HUES48 (cell line): ENCODE data around the gene ACOT8.

Source experiments
- H3K27ac ChIP-seq: one replicate; pipeline ENCODE4 v1.7.0; 2013; ENCODE audit warnings: low read depth, low read length, inconsistent platforms
- H3K27me3 ChIP-seq: 2 replicates; pipeline ENCODE4 v1.6.1; 2013; ENCODE audit warnings: mild to moderate bottlenecking, low read length; ENCODE audit not compliant: control insufficient read depth, insufficient read depth
- H3K36me3 ChIP-seq: 2 replicates; pipeline ENCODE4 v1.6.1; 2013; ENCODE audit warnings: low read length; ENCODE audit not compliant: control insufficient read depth, insufficient read depth
- H3K4me1 ChIP-seq: 2 replicates; pipeline ENCODE4 v1.6.1; 2013; ENCODE audit warnings: mild to moderate bottlenecking, low read length; ENCODE audit not compliant: control insufficient read depth, insufficient read depth
- H3K4me3 ChIP-seq: 2 replicates; pipeline ENCODE4 v1.5.1; 2013; ENCODE audit warnings: mild to moderate bottlenecking, low read depth, low read length
- H3K9ac ChIP-seq: 2 replicates; pipeline ENCODE4 v1.6.1; 2013; ENCODE audit warnings: mild to moderate bottlenecking, low read depth, low read length, moderate library complexity
- H3K9me3 ChIP-seq: 2 replicates; pipeline ENCODE4 v1.6.1; 2013; ENCODE audit warnings: low read length; ENCODE audit not compliant: control insufficient read depth, insufficient read depth

The ACOT8 gene

DNA sequence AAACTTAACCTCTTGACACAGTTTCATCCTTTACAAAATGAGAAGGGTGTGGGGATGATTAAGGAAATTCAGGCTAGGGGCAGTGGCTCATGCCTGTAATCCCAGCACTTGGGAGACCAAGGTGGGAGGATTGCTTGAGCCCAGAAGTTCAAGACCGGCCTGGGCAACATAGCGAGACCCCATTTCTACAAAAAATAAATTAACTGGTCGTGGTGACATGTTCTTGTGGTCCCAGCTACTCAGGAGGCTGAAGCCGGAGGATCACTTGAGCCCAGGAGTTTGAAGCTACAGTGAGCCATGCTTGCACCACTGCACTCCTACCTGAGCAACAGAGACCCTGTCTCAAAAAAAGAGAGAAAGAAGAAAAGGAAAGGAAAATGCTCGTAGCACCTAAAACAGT is 9.3 kb upstream of the ACOT8 start:
- H3K9me3 ChIP-seq, result no peaks in the 10 kb centered on the region
- H3K4me1 ChIP-seq, result no peaks in the 10 kb centered on the region
- H3K27ac ChIP-seq, result no peak overlapping the region
- H3K36me3 ChIP-seq, result no peaks in the 10 kb centered on the region
- H3K9ac ChIP-seq, result no peak overlapping the region
- H3K4me3 ChIP-seq, result no peak overlapping the region
- H3K27me3 ChIP-seq, result no peaks in the 10 kb centered on the region

DNA sequence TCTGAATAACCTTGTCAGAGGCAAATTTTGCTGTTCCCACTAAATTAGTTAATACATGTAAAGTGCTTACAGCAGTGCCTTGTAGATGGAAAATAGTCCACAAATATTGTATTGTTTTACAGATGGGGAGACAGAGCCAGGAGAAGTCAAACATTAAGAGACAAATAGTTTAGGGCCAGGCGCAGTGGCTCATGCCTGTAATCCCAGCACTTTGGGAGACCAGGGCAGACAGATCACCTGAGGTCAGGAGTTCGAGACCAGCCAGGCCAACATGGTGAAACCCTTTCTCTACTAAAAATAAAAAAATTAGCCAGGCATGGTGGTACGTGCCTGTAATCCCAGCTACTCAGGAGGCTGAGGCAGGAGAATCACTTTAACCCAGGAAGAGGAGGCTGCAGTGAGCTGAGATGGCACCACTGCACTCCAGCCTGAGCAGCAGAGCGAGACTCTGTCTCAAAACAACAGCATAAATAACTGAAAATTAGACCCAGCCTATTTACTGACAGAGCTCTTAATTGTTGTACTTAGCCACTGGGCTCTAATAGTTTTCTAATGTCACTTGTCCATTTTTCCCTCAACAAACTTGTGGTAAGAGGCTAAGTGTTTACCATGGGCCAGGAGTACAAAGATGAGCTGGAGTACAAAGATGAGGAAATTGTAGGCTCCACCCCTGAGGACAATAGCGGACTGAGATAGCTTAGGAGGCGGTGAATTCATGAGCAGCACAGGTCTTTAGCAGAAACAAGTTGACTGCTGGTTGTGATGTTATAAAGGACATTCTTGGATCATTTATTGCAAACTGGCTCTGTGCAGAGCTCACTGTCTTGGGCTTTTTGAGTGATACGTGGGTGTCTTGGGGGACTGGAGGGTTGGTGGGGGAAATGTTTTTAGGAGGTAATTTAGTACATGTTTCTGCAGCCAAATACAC is 6.6 kb upstream of the ACOT8 start:
- H3K4me3 ChIP-seq, result no peak overlapping the region
- peaks cover 11% of the 10 kb centered on the region; the same call in 1 of the 2 replicates for H3K4me1 ChIP-seq
- H3K27me3 ChIP-seq, result no peaks in the 10 kb centered on the region
- no peak overlapping the region for H3K9ac ChIP-seq
- no peaks in the 10 kb centered on the region for H3K9me3 ChIP-seq
- H3K36me3 ChIP-seq, result no peaks in the 10 kb centered on the region
- no peak overlapping the region for H3K27ac ChIP-seq

DNA sequence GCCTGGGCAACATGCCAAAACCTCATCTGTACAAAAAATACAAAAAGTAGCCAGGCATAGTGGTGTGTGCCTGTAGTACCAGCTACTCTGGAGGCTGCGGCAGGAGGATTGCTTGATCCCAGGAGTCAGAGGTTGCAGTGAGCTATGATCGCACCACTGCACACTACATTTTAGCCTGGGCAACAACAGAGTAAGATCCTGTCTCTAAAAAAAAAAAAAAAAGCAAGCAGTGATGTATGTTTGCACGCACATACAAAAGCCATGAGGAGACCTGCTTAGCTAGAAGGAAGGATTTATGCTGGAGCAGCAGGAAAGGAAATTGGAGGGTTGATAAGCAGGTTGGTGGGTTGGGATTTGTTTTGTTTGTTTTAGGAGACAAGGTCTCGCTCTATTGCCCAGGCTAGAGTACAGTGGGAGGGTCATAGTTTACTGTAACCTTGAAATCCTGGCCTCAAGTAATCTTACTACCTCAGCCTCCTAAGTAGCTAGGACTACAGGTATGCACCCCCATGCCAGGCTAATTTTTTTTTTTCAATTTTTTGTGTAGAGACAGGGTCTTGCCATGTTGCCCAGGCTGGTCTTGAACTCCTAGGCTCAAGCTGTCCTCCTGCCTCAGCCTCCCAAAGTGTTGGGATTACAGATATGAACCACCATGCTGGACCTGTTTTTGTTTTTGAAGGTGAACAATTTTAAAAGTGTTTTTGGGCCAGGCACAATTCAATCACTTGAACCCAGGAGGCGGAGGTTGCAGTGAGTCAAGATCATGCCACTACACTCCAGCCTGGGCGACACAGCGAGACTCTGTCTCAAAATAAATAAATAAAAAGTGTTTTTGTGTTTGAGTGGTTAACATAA is 4.3 kb upstream of the ACOT8 start:
- no peak overlapping the region for H3K27ac ChIP-seq

DNA sequence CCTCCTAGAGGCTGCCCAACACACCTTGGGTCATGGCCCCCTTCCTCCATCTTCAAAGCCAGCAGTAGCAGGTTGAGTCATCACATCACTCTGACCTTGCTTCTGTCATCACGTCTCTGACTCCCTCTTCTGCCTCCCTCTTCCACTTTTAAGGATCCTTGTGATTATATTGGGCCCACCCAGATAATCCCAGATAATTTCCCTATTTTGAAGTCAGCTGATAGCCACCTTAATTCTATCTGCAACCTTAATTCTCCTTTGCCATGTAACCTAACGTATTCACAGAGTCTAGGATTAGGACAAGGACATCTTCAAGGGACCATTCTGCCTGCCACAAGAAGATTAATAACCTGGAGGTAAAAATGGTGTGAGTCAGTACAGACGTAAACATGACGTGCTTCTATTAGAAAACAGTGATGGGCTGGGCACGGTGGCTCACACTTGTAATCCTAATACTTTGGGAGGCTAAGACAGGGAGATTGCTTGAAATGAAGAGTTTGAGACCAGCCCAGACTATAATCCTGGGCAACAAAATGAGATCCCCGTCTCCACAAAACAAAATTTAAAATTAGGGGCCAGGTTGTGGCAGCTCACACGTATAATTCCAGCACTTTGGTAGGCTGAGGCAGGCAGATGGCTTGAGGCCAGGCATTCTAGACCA is 3.5 kb upstream of the ACOT8 start:
- Histone ChIP-seq H3K27me3 (no peaks in the 10 kb centered on the region), H3K9ac (no peak overlapping the region), H3K36me3 (no peaks in the 10 kb centered on the region), H3K27ac (no peak overlapping the region), H3K4me1 (peaks cover 20% of the 10 kb centered on the region; the same call in 1 of the 2 replicates), H3K9me3 (no peaks in the 10 kb centered on the region), H3K4me3 (no peak overlapping the region)

More for the DNA sequence above, 4.3 kb upstream of the ACOT8 start:
- no peak overlapping the region for H3K4me3 ChIP-seq
- no peak overlapping the region for H3K9ac ChIP-seq
- peaks cover 20% of the 10 kb centered on the region; the same call in 1 of the 2 replicates for H3K4me1 ChIP-seq
- H3K36me3 ChIP-seq, result no peaks in the 10 kb centered on the region
- H3K9me3 ChIP-seq, result no peaks in the 10 kb centered on the region
- H3K27me3 ChIP-seq, result no peaks in the 10 kb centered on the region

DNA sequence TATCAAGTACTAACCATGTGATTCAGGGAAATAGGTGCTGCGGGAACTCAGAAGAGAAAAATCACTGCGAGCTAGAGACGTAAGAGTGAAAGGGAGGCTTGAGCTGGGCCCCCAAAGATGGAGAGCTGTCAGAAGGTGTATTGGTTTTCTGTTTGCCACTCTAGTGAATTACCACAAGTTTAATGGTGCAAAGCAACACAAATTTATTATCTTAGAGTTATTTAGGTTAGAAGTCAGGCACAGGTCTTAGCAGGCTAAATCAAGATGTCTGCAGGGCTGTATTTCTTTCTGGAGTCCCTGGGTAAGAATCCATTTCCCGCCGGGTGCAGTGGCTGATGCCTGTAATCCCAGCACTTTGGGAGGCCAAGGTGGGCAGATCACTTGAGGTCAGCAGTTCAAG is 2.7 kb upstream of the ACOT8 start:
- H3K4me1 ChIP-seq, result peaks cover 23% of the 10 kb centered on the region
- no peak overlapping the region for H3K4me3 ChIP-seq
- H3K9me3 ChIP-seq, result no peaks in the 10 kb centered on the region
- H3K9ac ChIP-seq, result no peak overlapping the region
- no peaks in the 10 kb centered on the region for H3K36me3 ChIP-seq
- H3K27ac ChIP-seq, result no peak overlapping the region
- H3K27me3 ChIP-seq, result no peaks in the 10 kb centered on the region

DNA sequence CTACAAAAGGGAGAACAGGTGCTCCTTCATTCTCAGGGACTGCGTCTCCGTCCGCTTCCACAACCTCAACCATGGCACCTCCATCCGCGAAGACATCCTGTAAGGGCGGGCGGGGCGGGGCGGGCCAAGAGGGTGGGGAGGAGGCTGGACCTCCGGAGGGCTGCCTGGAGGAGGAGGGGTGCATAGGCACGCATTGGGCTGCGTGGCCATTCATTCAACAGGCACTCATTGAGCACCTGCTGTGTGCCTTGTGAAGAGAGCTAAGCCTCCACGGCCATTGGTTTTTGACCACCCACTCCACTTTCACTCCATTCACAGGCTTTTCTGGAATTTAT is 657 bp upstream of the ACOT8 start:
- Histone ChIP-seq H3K4me3 (peak overlapping the region; percentile 89), H3K27me3 (no peaks in the 10 kb centered on the region), H3K27ac (peak overlapping the region; percentile 88), H3K9me3 (no peaks in the 10 kb centered on the region), H3K36me3 (no peaks in the 10 kb centered on the region), H3K4me1 (peaks cover 39% of the 10 kb centered on the region), H3K9ac (no peak overlapping the region; the same call in 1 of the 2 replicates)

DNA sequence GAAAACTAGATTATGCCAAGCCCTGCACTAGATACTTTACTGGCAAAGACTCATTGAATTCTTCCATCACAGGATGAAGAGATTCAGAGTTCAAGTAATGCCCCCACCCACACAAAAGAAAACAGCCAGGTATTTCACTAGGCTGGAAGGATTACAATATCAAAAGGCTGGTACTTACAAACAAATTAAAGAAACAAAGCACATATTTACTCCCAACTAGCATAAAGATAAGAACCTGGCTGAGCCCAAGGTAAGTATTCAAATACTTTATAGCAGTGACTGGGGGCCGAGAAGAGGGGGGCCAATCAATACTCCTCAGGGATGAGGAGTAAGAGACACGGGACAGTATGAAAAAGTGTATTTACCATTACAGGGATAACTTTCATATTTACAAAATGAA is 3.7 kb downstream of the ACOT8 start:
- Histone ChIP-seq H3K36me3 (peaks cover 17% of the 10 kb centered on the region), H3K9me3 (no peaks in the 10 kb centered on the region), H3K4me1 (peaks cover 25% of the 10 kb centered on the region), H3K27ac (peak overlapping the region; percentile 85), H3K27me3 (no peaks in the 10 kb centered on the region), H3K9ac (0 out of 2 replicates have a peak overlapping the region, but pooled peaks have one; percentile 8), H3K4me3 (peak overlapping the region; percentile 31)

DNA sequence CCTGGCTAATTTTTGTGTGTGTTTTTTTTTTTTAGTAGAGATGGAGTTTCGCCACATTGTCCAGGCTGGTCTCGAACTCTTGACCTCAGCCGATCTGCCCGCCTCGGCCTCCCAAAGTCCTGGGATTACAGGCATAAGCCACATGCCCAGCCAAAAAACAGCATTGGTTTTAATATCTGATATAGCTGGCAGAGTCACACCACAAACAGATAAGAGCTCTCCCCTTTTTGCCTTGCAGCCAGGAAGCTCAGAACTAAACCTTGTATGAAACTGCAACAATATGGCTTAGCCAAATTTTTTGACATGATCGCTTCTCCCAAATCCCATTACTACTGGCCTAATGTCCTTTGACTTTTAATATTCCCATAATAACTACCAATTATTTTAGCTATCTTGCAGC is 4.9 kb downstream of the ACOT8 start:
- Histone ChIP-seq H3K9ac (no peak overlapping the region), H3K4me1 (peaks cover 19% of the 10 kb centered on the region), H3K27me3 (no peaks in the 10 kb centered on the region), H3K4me3 (no peak overlapping the region), H3K27ac (no peak overlapping the region), H3K9me3 (no peaks in the 10 kb centered on the region), H3K36me3 (peaks cover 24% of the 10 kb centered on the region)

DNA sequence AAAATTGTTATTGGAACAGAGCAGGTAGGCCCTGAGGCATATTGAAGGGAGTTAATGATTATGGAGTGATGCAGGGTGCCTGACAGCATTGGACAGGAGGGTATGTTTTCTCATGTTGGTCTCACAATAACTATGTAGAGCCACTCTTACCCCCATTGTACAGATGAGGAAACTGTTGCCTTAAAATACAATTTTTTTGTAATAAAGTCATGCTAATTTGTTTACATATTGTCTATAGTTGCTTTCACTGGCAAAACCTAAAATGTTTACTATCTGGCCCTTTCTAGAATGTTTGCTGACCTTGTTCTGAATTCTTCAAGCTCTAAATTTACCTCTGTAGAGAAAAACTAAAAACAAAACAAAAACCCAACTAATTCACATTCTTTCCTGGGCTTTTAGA is 5.7 kb downstream of the ACOT8 start:
- H3K9me3 ChIP-seq, result no peaks in the 10 kb centered on the region
- H3K4me1 ChIP-seq, result peaks cover 19% of the 10 kb centered on the region
- no peaks in the 10 kb centered on the region for H3K27me3 ChIP-seq
- H3K27ac ChIP-seq, result no peak overlapping the region
- H3K36me3 ChIP-seq, result peaks cover 27% of the 10 kb centered on the region
- H3K9ac ChIP-seq, result no peak overlapping the region
- no peak overlapping the region for H3K4me3 ChIP-seq

DNA sequence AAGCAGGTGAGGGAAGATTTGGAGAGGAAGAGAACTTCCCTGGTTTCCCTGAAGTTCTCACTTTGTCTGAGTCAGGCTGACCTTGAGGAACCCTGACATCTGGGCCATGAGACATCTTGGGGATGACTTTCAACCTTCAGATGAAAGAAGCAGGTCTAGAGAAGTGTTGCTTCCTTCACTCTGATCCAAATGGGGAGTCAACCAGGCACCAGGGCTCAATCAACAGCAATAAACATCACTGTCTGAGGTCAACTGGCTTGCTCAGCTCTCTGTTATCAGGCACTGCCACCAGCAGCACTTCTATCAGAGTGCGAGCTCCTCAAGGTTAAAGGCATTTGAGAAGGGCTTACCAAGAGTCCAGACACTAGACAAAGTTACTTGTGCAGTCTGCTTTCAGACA is 6.3 kb downstream of the ACOT8 start:
- Histone ChIP-seq H3K9me3 (no peaks in the 10 kb centered on the region), H3K36me3 (peaks cover 32% of the 10 kb centered on the region), H3K9ac (no peak overlapping the region), H3K4me3 (no peak overlapping the region), H3K4me1 (peaks cover 19% of the 10 kb centered on the region), H3K27me3 (no peaks in the 10 kb centered on the region), H3K27ac (no peak overlapping the region)
